ENCODE measurements around the gene OBSCN.

DNA sequence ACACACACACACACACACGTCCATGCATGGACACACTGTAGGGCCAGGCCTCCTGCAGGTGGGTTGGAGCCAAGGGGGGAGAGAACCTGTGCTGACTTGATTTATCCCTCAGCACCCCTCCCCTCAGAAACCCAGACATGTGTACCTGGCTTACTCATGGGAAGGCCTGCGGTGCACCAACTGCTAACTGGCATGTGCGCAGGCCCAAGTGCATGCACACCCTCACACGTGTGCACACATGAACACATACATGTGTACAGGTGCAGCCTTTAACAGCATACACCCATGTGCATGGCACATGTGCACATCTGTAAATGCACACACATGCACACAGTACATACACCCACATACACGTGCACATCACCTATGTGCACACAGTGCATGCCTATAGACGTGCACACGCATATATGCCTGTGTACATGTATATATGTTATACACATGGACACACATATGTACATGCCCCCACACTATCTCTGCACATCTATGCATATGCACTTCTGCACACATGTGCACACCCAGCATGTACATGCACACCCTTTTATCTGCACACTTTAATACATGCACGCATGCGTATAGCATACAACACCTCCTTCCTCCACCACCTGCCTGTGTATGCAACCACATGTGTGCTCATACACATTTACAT is 131.3 kb downstream of the OBSCN start:
- TF ChIP-seq, protein P1, sequence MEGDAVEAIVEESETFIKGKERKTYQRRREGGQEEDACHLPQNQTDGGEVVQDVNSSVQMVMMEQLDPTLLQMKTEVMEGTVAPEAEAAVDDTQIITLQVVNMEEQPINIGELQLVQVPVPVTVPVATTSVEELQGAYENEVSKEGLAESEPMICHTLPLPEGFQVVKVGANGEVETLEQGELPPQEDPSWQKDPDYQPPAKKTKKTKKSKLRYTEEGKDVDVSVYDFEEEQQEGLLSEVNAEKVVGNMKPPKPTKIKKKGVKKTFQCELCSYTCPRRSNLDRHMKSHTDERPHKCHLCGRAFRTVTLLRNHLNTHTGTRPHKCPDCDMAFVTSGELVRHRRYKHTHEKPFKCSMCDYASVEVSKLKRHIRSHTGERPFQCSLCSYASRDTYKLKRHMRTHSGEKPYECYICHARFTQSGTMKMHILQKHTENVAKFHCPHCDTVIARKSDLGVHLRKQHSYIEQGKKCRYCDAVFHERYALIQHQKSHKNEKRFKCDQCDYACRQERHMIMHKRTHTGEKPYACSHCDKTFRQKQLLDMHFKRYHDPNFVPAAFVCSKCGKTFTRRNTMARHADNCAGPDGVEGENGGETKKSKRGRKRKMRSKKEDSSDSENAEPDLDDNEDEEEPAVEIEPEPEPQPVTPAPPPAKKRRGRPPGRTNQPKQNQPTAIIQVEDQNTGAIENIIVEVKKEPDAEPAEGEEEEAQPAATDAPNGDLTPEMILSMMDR (IDR thresholded peaks at IDR 0.05; ENCODE audit: low read length) = no peak
- TF ChIP-seq EZH2 (IDR thresholded peaks at IDR 0.05; ENCODE audit: borderline replicate concordance, low read length) = no peak
